Immature natural killer cell (primary cell): ENCODE measurements around the gene MCF2. TPM values are rescaled to one million over a fixed set of nuclear protein-coding genes. Genes with fewer than 3 reads are reported as not detected.

Source experiments
- DNase-seq, 3 donors: peaks; one replicate each; pipeline ENCODE4 v3.0.0; 2022; ENCODE audit warnings: mixed read lengths in 1 of 3
- H3K27ac Mint-ChIP-seq, 6 donors: one replicate each; pipeline ENCODE4 v1.8.0; 2020; ENCODE audit warnings: mixed read lengths in 6 of 6, mild to moderate bottlenecking in 5 of 6, inconsistent platforms in 4 of 6, moderate library complexity in 3 of 6
- H3K27me3 Mint-ChIP-seq, 3 donors: one replicate each; pipeline ENCODE4 v1.8.0; 2020 to 2021; ENCODE audit warnings: low read depth in 3 of 3, mild to moderate bottlenecking in 3 of 3, mixed read lengths in 3 of 3, moderate library complexity in 3 of 3, inconsistent platforms in 1 of 3
- H3K36me3 Mint-ChIP-seq, 3 donors: one replicate each; pipeline ENCODE4 v1.8.0; 2020; ENCODE audit warnings: mixed read lengths in 3 of 3, inconsistent platforms in 2 of 3, mild to moderate bottlenecking in 2 of 3
- H3K4me1 Mint-ChIP-seq, 2 donors: one replicate each; pipeline ENCODE4 v1.8.0; 2020; ENCODE audit warnings: inconsistent platforms in 2 of 2, mild to moderate bottlenecking in 2 of 2, mixed read lengths in 2 of 2, moderate library complexity in 1 of 2
- H3K4me3 Mint-ChIP-seq, 5 donors: one replicate each; pipeline ENCODE4 v1.8.0; 2020; ENCODE audit warnings: mild to moderate bottlenecking in 5 of 5, mixed read lengths in 5 of 5, inconsistent platforms in 3 of 5, moderate library complexity in 3 of 5
- H3K9me3 Mint-ChIP-seq, 6 donors: one replicate each; pipeline ENCODE4 v1.8.0; 2020; ENCODE audit warnings: mild to moderate bottlenecking in 6 of 6, mixed read lengths in 6 of 6, inconsistent platforms in 4 of 6, moderate library complexity in 3 of 6
- polyA plus RNA-seq, 3 donors: library from polyadenylated mRNA; unstranded; fragments of 300-500 nt; fragmentation: Illumina TruSeq; gene quantifications; one replicate each; pipeline ENCODE4 v1.2.3, GENCODE V29; 2021

The MCF2 gene
- 1 to 10 TPM in 1 of 3 donors, under 1 TPM in 1, not detected in 1; 0.20 to 1.3 TPM for polyA plus RNA-seq

GRCh38 chrX:139708067-139708466 lies at the start of gene MCF2:
Gene MCF2, minus strand, starts transcription at chrX:139708167. Its CDS starts 56,423 bp downstream, at chrX:139651744.
- Mint-ChIP-seq H3K36me3 (peaks cover 0 to 10% (median 3%) of the 10 kb centered on the region in 3 donors), H3K4me1 (peaks cover 0 to 4% of the 10 kb centered on the region in 2 donors), H3K4me3 (no peak within 1 kb of the TSS), H3K27ac (no peak within 1 kb of the TSS), H3K9me3 (peaks cover 0 to 3% (median 0%) of the 10 kb centered on the region in 6 donors), H3K27me3 (no peaks in the 10 kb centered on the region)
- no peak for DNase-seq

- peaks cover 6 to 20% (median 17%) of the 10 kb centered on the region in 6 donors for H3K9me3 Mint-ChIP-seq
- no peak overlapping the region for H3K4me3 Mint-ChIP-seq
- H3K27ac Mint-ChIP-seq = peak overlapping the region in 2 of 6 donors; percentile 18 to 31
- peaks cover 6 to 17% of the 10 kb centered on the region in 2 donors for H3K4me1 Mint-ChIP-seq
- peaks cover 0 to 3% (median 1%) of the 10 kb centered on the region in 3 donors for H3K27me3 Mint-ChIP-seq
- DNase-seq = no peak
- H3K36me3 Mint-ChIP-seq = peaks cover 11 to 25% (median 23%) of the 10 kb centered on the region in 3 donors
Observed at GRCh38 chrX:139751053-139751452, 43.1 kb upstream of the MCF2 start.

GRCh38 chrX:139750390-139750789 lies 42.4 kb upstream of the MCF2 start:
- H3K4me1 Mint-ChIP-seq = peaks cover 6 to 17% of the 10 kb centered on the region in 2 donors
- H3K36me3 Mint-ChIP-seq = peaks cover 9 to 25% (median 23%) of the 10 kb centered on the region in 3 donors
- no peak for DNase-seq

GRCh38 chrX:139739138-139739537 lies 31.2 kb upstream of the MCF2 start:
- Mint-ChIP-seq H3K27me3 (peaks cover 0 to 8% (median 3%) of the 10 kb centered on the region in 3 donors), H3K4me3 (peak overlapping the region; percentile 28 to 76 (median 64)), H3K27ac (peak overlapping the region; percentile 77 to 87 (median 84)), H3K36me3 (peaks cover 9 to 13% (median 12%) of the 10 kb centered on the region in 3 donors), H3K9me3 (no peaks in the 10 kb centered on the region), H3K4me1 (peaks cover 40 to 51% of the 10 kb centered on the region in 2 donors)
- peak; percentile 68 to 72 (median 72) for DNase-seq

More at GRCh38 chrX:139750390-139750789, 42.4 kb upstream of the MCF2 start:
- Mint-ChIP-seq H3K27me3 (peaks cover 0 to 3% (median 1%) of the 10 kb centered on the region in 3 donors), H3K9me3 (peaks cover 6 to 20% (median 17%) of the 10 kb centered on the region in 6 donors), H3K4me3 (no peak overlapping the region), H3K27ac (no peak overlapping the region)

GRCh38 chrX:139738581-139738980 lies 30.6 kb upstream of the MCF2 start:
- Mint-ChIP-seq H3K4me3 (peak overlapping the region; percentile 28 to 76 (median 64)), H3K36me3 (peaks cover 9 to 13% (median 12%) of the 10 kb centered on the region in 3 donors), H3K27me3 (peaks cover 0 to 8% (median 3%) of the 10 kb centered on the region in 3 donors), H3K4me1 (peaks cover 40 to 51% of the 10 kb centered on the region in 2 donors), H3K9me3 (no peaks in the 10 kb centered on the region), H3K27ac (peak overlapping the region; percentile 77 to 87 (median 84))
- DNase-seq = no peak

- no peak for DNase-seq
- no peaks in the 10 kb centered on the region for H3K9me3 Mint-ChIP-seq
- no peak overlapping the region for H3K27ac Mint-ChIP-seq
- H3K36me3 Mint-ChIP-seq = peaks cover 12 to 20% (median 13%) of the 10 kb centered on the region in 3 donors
- H3K4me1 Mint-ChIP-seq = peaks cover 24 to 30% of the 10 kb centered on the region in 2 donors
- H3K4me3 Mint-ChIP-seq = no peak overlapping the region
- H3K27me3 Mint-ChIP-seq = peaks cover 0 to 5% (median 0%) of the 10 kb centered on the region in 3 donors
Observed at GRCh38 chrX:139736151-139736550, 28.2 kb upstream of the MCF2 start.

GRCh38 chrX:139734996-139735395 lies 27.0 kb upstream of the MCF2 start:
- Mint-ChIP-seq H3K4me3 (no peak overlapping the region), H3K27ac (no peak overlapping the region), H3K9me3 (no peaks in the 10 kb centered on the region), H3K36me3 (peaks cover 12 to 20% (median 17%) of the 10 kb centered on the region in 3 donors), H3K27me3 (peaks cover 0 to 2% (median 0%) of the 10 kb centered on the region in 3 donors), H3K4me1 (peaks cover 14 to 18% of the 10 kb centered on the region in 2 donors)
- DNase-seq = no peak

GRCh38 chrX:139725720-139726119 lies 17.8 kb upstream of the MCF2 start:
- Mint-ChIP-seq H3K4me1 (no peaks in the 10 kb centered on the region), H3K36me3 (peaks cover 0 to 10% (median 8%) of the 10 kb centered on the region in 3 donors), H3K9me3 (no peaks in the 10 kb centered on the region), H3K4me3 (no peak overlapping the region), H3K27ac (no peak overlapping the region), H3K27me3 (peaks cover 0 to 2% (median 0%) of the 10 kb centered on the region in 3 donors)
- no peak for DNase-seq

- Mint-ChIP-seq H3K4me1 (no peaks in the 10 kb centered on the region), H3K4me3 (no peak overlapping the region), H3K9me3 (no peaks in the 10 kb centered on the region), H3K36me3 (peaks cover 0 to 12% (median 10%) of the 10 kb centered on the region in 3 donors), H3K27ac (no peak overlapping the region), H3K27me3 (peaks cover 0 to 4% (median 0%) of the 10 kb centered on the region in 3 donors)
- DNase-seq = no peak
Observed at GRCh38 chrX:139724626-139725025, 16.7 kb upstream of the MCF2 start.

GRCh38 chrX:139720979-139721378 lies 13.0 kb upstream of the MCF2 start:
- H3K4me3 Mint-ChIP-seq = no peak overlapping the region
- DNase-seq = no peak
- no peak overlapping the region for H3K27ac Mint-ChIP-seq
- H3K27me3 Mint-ChIP-seq = peaks cover 0 to 4% (median 0%) of the 10 kb centered on the region in 3 donors
- H3K9me3 Mint-ChIP-seq = no peaks in the 10 kb centered on the region
- peaks cover 0 to 12% (median 5%) of the 10 kb centered on the region in 3 donors for H3K36me3 Mint-ChIP-seq
- no peaks in the 10 kb centered on the region for H3K4me1 Mint-ChIP-seq

- peaks cover 0 to 15% (median 9%) of the 10 kb centered on the region in 3 donors for H3K36me3 Mint-ChIP-seq
- H3K4me1 Mint-ChIP-seq = no peaks in the 10 kb centered on the region
- H3K9me3 Mint-ChIP-seq = no peaks in the 10 kb centered on the region
- H3K4me3 Mint-ChIP-seq = no peak overlapping the region
- DNase-seq = no peak
- H3K27ac Mint-ChIP-seq = no peak overlapping the region
- H3K27me3 Mint-ChIP-seq = peaks cover 0 to 2% (median 0%) of the 10 kb centered on the region in 3 donors
Observed at GRCh38 chrX:139720136-139720535, 12.2 kb upstream of the MCF2 start.

- no peak for DNase-seq
- peaks cover 0 to 4% (median 0%) of the 10 kb centered on the region in 6 donors for H3K9me3 Mint-ChIP-seq
- peaks cover 0 to 4% of the 10 kb centered on the region in 2 donors for H3K4me1 Mint-ChIP-seq
- no peak overlapping the region for H3K4me3 Mint-ChIP-seq
- no peak overlapping the region for H3K27ac Mint-ChIP-seq
- peaks cover 2% of the 10 kb centered on the region in 3 donors for H3K27me3 Mint-ChIP-seq
- peaks cover 0 to 4% (median 0%) of the 10 kb centered on the region in 3 donors for H3K36me3 Mint-ChIP-seq
Observed at GRCh38 chrX:139702658-139703057, 5.3 kb downstream of the MCF2 start.

GRCh38 chrX:139692908-139693307 lies 15.1 kb downstream of the MCF2 start:
- peaks cover 0 to 3% of the 10 kb centered on the region in 2 donors for H3K4me1 Mint-ChIP-seq

GRCh38 chrX:139692506-139692849 lies 15.5 kb downstream of the MCF2 start:
- Mint-ChIP-seq H3K27me3 (peaks cover 0 to 5% (median 4%) of the 10 kb centered on the region in 3 donors), H3K36me3 (no peaks in the 10 kb centered on the region), H3K9me3 (no peaks in the 10 kb centered on the region), H3K27ac (no peak overlapping the region), H3K4me1 (peaks cover 0 to 3% of the 10 kb centered on the region in 2 donors), H3K4me3 (peak overlapping the region; percentile 31 to 71 (median 60))
- DNase-seq = no peak

More at GRCh38 chrX:139692908-139693307, 15.1 kb downstream of the MCF2 start:
- DNase-seq = no peak
- Mint-ChIP-seq H3K36me3 (no peaks in the 10 kb centered on the region), H3K9me3 (no peaks in the 10 kb centered on the region), H3K4me3 (peak overlapping the region; percentile 31 to 71 (median 60)), H3K27me3 (peaks cover 0 to 5% (median 4%) of the 10 kb centered on the region in 3 donors), H3K27ac (no peak overlapping the region)
